T47D (cell line): ENCODE data around the gene TGFB2.

Source experiments
- DNase-seq, 2 experiments: peaks; one replicate each; pipeline versions ENCODE4 v3.0.0 to v3.0.0-alpha.2; 2011 to 2012; ENCODE audit warnings: low read depth in 1 of 2, low spot score in 1 of 2
- JUND ChIP-seq: IDR thresholded peaks from 2 replicates; pipeline ENCODE4 v1.6.1; 2012; ENCODE audit warnings: low read depth
- in situ Hi-C: cut with HindIII; loops from 2 replicates; pipeline ENCODE4 v1.10.0; 2016; ENCODE audit warnings: low sequenced_read_pairs, low pct_unique_long_range_greater_than_20kb

Gene TGFB2

DNA sequence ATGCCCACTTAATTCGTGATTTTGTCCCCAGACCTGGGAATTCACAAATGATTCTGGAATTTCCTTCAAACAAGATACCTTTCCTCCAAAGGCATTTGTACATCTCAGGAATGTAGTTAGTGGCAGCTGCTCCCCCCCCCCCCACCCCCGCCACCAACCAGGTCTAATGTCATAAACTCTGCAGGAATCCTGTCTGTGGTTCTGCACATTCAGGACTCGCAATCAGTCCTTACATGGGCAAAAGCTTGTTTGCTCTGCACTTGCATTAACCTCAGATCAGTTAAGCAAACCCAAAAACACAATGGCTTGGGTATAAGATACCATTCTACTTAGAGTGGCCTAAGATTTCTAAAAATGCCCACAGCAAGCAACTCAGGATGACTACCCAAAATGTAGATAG, 143.8 kb downstream of the TGFB2 start:
- TF ChIP-seq JUND: no peak
- peak in 1 of 2 experiments; percentile 65 for DNase-seq
- in situ Hi-C loops: no loop called here

DNA sequence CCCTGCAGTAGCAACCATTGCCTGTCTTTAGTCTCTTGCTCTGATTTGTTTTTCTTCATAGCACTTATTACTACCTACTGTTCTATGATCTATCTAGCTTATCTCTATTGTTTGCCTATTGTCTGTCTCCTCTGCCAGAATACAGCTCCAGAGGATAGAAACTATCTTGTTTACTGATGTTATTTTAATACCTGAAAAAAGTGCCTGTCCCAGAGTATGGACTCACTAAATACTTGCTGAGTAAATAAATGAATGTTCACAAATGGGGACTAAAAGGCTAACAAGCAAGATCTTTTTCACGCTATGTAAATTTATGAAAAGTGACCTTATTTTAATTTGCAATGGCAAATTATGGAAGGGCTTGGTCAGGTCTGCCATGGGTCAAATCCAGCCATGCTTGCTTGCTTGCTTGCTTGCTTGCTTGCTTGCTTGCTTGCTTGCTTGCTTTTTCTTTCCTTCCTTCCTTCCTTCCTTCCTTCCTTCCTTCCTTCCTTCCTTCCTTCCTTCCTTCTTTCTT, 145.3 kb downstream of the TGFB2 start:
- in situ Hi-C loops: no loop called here
- no peak for DNase-seq
- TF ChIP-seq JUND: no peak

DNA sequence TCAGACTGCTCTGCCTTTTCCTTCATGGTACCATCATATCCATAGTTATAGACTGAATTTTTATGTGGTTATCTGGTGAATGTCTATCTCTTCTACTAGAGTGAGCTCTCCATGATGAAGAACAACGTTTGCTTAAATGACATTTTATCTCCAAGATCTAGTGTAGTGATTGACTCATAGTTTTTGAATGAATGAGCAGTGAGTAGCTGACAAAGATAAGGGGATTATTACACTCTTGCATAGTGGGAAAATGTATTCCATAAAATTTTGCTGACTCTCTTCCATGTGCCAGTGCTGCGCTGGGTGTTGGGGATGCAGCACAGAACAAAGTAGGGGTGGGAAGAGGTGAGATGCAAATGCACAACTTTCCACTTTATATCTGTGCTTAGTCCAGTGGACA, 147.7 kb downstream of the TGFB2 start:
- in situ Hi-C loops: no loop called here
- DNase-seq: no peak
- no peak for TF ChIP-seq JUND

DNA sequence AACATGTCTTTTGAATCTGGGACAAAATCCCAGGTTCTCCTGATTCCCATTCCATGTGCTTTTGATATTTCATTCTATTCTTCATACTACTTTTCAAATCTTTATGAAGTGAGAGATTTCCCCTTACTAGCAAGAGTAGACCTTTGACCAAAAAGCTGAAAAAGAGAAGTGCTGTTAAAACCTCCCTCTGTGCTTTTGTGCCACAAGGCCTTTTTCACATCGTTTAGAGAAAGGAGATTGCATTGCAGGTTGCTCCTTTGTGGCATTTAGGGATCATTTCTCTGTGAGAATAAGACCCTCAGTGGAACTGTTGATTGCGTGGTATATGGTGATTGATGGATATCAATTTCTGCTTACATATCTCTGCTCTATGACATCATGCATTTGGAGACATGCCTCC, 148.8 kb downstream of the TGFB2 start:
- no peak for TF ChIP-seq JUND
- in situ Hi-C loops: no loop called here
- no peak for DNase-seq
